Measurements from ENCODE around the gene IQCK. TPM values are rescaled to one million over a fixed set of nuclear protein-coding genes. Genes with fewer than 3 reads are reported as not detected.

IQCK gene
- total RNA-seq, 2 experiments from 2014 or later = 3.3 to 4.0 TPM

Other genes with a start within 250 kb of the IQCK start
- 10 to 100 TPM; 24.0 to 24.3 TPM for gene GDE1, start 196.2 kb upstream of the IQCK start, total RNA-seq
- 10 to 100 TPM; 28.7 to 30.4 TPM for gene CCP110, start 194.3 kb upstream of the IQCK start, total RNA-seq
- 10 to 100 TPM; 30.2 to 34.1 TPM for gene VPS35L, start 162.6 kb upstream of the IQCK start, total RNA-seq
- gene KNOP1, start within 50 bp of the IQCK start, total RNA-seq = 10 to 100 TPM; 32.0 to 34.4 TPM
- under 1 TPM; 0.14 to 0.30 TPM for gene GPRC5B, start 166.6 kb downstream of the IQCK start, total RNA-seq

All from activated naive CD8-positive, alpha-beta T cell treated with anti-CD3 and anti-CD28 coated beads for 36 hours (primary cell).